Neural crest cell (in vitro differentiated cells): ENCODE results near the gene SVIL. TPM values are rescaled to one million over a fixed set of nuclear protein-coding genes. Genes with fewer than 3 reads are reported as not detected.
A peak's percentile ranks its signal among the peaks of the same experiment; 100 is the strongest.
"Not testable (repeated sequence)": the region's sequence is repeated elsewhere in the genome, so short reads cannot be mapped to it uniquely, and the experiment has no call there.

Experiments used
- DNase-seq: peaks from one replicate; pipeline ENCODE4 v3.0.0; 2021; ENCODE audit warnings: low read depth, mixed read lengths, low spot score
- H3K27ac Mint-ChIP-seq: one replicate; pipeline ENCODE4 v1.8.0; 2021; ENCODE audit warnings: mild to moderate bottlenecking, mixed read lengths; ENCODE audit not compliant: unreplicated experiment
- H3K27me3 Mint-ChIP-seq: 2 replicates; pipeline ENCODE4 v1.8.0; 2021; ENCODE audit warnings: low read depth, mild to moderate bottlenecking, mixed read lengths
- H3K36me3 Mint-ChIP-seq: 2 replicates; pipeline ENCODE4 v1.8.0; 2021; ENCODE audit warnings: low read depth, mild to moderate bottlenecking, mixed read lengths
- H3K4me1 Mint-ChIP-seq: 2 replicates; pipeline ENCODE4 v1.8.0; 2021; ENCODE audit warnings: mixed read lengths
- H3K4me3 Mint-ChIP-seq: one replicate; pipeline ENCODE4 v1.8.0; 2021; ENCODE audit warnings: mild to moderate bottlenecking, mixed read lengths
- H3K9me3 Mint-ChIP-seq: 2 replicates; pipeline ENCODE4 v1.8.0; 2021; ENCODE audit warnings: mixed read lengths
- total RNA-seq: library from RNA; stranded (reverse); gene quantifications from 2 replicates; pipeline ENCODE4 v1.2.1, GENCODE V29; 2021
- TF ChIP-seq, protein P1 (sequence below): fragments of 200-600 bp; sonication (generic); conservative IDR thresholded peaks from 2 replicates; pipeline ENCODE4 v1.5.0; 2021; ENCODE audit warnings: antibody characterized with exemption, mild to moderate bottlenecking

SVIL gene
- total RNA-seq, 1 donor from 2014 or later: 57.5 TPM

GRCh38 chr10:29492774-29493173 is 142.0 kb downstream of the SVIL start:
- peaks cover 19% of the 10 kb centered on the region for H3K36me3 Mint-ChIP-seq
- no peaks in the 10 kb centered on the region for H3K27me3 Mint-ChIP-seq
- TF ChIP-seq, protein P1, sequence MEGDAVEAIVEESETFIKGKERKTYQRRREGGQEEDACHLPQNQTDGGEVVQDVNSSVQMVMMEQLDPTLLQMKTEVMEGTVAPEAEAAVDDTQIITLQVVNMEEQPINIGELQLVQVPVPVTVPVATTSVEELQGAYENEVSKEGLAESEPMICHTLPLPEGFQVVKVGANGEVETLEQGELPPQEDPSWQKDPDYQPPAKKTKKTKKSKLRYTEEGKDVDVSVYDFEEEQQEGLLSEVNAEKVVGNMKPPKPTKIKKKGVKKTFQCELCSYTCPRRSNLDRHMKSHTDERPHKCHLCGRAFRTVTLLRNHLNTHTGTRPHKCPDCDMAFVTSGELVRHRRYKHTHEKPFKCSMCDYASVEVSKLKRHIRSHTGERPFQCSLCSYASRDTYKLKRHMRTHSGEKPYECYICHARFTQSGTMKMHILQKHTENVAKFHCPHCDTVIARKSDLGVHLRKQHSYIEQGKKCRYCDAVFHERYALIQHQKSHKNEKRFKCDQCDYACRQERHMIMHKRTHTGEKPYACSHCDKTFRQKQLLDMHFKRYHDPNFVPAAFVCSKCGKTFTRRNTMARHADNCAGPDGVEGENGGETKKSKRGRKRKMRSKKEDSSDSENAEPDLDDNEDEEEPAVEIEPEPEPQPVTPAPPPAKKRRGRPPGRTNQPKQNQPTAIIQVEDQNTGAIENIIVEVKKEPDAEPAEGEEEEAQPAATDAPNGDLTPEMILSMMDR: no peak
- H3K4me1 Mint-ChIP-seq: peaks cover 11% of the 10 kb centered on the region
- DNase-seq: no peak
- no peak overlapping the region for H3K4me3 Mint-ChIP-seq
- no peaks in the 10 kb centered on the region for H3K9me3 Mint-ChIP-seq
- H3K27ac Mint-ChIP-seq: no peak overlapping the region

DNA sequence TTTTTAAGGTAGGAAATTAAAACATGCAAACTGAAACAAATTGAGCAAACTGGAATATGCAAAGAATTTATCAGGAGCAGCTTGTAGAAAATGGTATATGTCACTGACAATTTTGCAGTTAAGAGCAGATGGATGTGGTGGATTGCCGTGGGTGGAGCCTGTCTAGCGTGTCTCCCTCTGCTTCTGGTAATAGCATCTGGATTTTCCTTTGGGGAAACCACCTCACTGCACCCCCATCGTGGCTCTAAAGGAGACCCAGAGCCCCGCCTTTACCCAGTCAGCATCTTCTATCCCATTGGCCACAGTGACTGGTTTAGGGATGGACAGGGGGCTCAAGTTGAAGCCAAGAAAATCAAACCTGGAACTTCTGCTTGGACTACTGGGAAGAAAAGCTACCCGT is 142.9 kb downstream of the SVIL start:
- DNase-seq: no peak
- peaks cover 18% of the 10 kb centered on the region for H3K36me3 Mint-ChIP-seq
- no peaks in the 10 kb centered on the region for H3K27me3 Mint-ChIP-seq
- H3K9me3 Mint-ChIP-seq: no peaks in the 10 kb centered on the region
- no peak overlapping the region for H3K27ac Mint-ChIP-seq
- no peak overlapping the region for H3K4me3 Mint-ChIP-seq
- H3K4me1 Mint-ChIP-seq: peaks cover 11% of the 10 kb centered on the region
- TF ChIP-seq, protein P1: no peak

GRCh38 chr10:29490781-29491280 is 143.9 kb downstream of the SVIL start:
- H3K4me1 Mint-ChIP-seq, H3K4me3 Mint-ChIP-seq, H3K27ac Mint-ChIP-seq, H3K9me3 Mint-ChIP-seq, H3K27me3 Mint-ChIP-seq, DNase-seq: not testable (repeated sequence)
- peaks cover 21% of the 10 kb centered on the region for H3K36me3 Mint-ChIP-seq

GRCh38 chr10:29488471-29488870 is 146.3 kb downstream of the SVIL start:
- H3K27me3 Mint-ChIP-seq, DNase-seq, H3K9me3 Mint-ChIP-seq, H3K27ac Mint-ChIP-seq, H3K4me3 Mint-ChIP-seq: not testable (repeated sequence)
- H3K36me3 Mint-ChIP-seq: peaks cover 25% of the 10 kb centered on the region
- H3K4me1 Mint-ChIP-seq: peaks cover 12% of the 10 kb centered on the region

GRCh38 chr10:29487884-29488266 is 146.9 kb downstream of the SVIL start:
- not testable (repeated sequence) for DNase-seq, H3K27ac Mint-ChIP-seq, H3K9me3 Mint-ChIP-seq, H3K4me3 Mint-ChIP-seq, H3K27me3 Mint-ChIP-seq
- Mint-ChIP-seq H3K4me1 (peaks cover 16% of the 10 kb centered on the region), H3K36me3 (peaks cover 25% of the 10 kb centered on the region)
- TF ChIP-seq, protein P1: peak; percentile 42

- H3K4me3 Mint-ChIP-seq, H3K27ac Mint-ChIP-seq, DNase-seq, H3K27me3 Mint-ChIP-seq, H3K9me3 Mint-ChIP-seq: not testable (repeated sequence)
- Mint-ChIP-seq H3K36me3 (peaks cover 21% of the 10 kb centered on the region), H3K4me1 (peaks cover 23% of the 10 kb centered on the region)
Observed at GRCh38 chr10:29487032-29487883, 147.5 kb downstream of the SVIL start.

DNA sequence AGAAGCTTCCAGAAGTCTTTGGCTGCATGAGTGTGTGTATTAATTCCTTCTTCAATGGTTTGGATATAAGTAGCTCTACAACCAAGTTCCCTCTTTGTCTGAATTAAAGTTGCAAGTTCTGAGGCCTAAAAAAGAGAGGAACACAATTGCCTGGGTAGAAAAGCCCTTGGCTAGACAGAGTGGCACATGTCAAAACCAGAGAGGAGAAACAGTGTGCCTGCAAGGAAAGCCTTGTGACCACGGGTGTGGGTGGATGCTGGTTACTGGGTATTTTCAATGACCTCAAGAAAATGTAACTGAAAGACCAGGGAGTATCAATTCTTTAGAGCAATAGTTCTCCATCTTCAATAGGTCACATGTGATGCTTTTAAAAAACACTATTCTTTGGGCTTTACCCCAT is 148.3 kb downstream of the SVIL start:
- Mint-ChIP-seq H3K4me1 (peaks cover 23% of the 10 kb centered on the region), H3K36me3 (peaks cover 21% of the 10 kb centered on the region), H3K27ac (no peak overlapping the region)

DNA sequence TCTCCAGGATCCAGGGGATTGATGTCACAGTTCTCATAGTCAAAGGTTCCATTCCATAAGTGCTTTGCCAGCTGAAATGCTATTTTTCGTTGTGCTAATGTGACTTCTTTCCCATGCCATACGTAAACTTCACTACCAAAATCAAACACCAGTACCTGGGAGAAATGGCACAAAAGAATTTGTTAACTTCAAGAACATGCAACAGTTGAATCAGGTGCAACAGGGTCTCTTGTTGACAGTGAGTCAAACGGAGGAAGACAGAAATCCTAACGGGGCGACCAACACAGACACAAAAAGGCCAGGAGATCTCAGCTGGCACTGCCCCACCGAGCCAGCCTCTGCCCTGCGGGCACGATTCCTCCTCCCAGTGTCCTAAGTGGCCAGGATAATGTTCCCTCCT is 150.1 kb downstream of the SVIL start:
- peaks cover 23% of the 10 kb centered on the region for H3K4me1 Mint-ChIP-seq
- peaks cover 16% of the 10 kb centered on the region for H3K36me3 Mint-ChIP-seq
- not testable (repeated sequence) for H3K27me3 Mint-ChIP-seq, DNase-seq, H3K4me3 Mint-ChIP-seq, H3K27ac Mint-ChIP-seq, H3K9me3 Mint-ChIP-seq

More for the DNA sequence above, 148.3 kb downstream of the SVIL start:
- H3K9me3 Mint-ChIP-seq: no peaks in the 10 kb centered on the region
- no peak for DNase-seq
- no peaks in the 10 kb centered on the region for H3K27me3 Mint-ChIP-seq
- H3K4me3 Mint-ChIP-seq: no peak overlapping the region
- TF ChIP-seq, protein P1: no peak
